Ectodermal cell (in vitro differentiated cells): ENCODE results near the gene UGT2B7.

ENCODE experiments used
- H3K27ac ChIP-seq: 2 replicates; pipeline ENCODE4 v1.7.0; 2013; ENCODE audit warnings: mild to moderate bottlenecking, low read depth, low read length; ENCODE audit not compliant: insufficient read depth, poor library complexity, severe bottlenecking
- H3K27me3 ChIP-seq: 2 replicates; pipeline ENCODE4 v1.7.0; 2013; ENCODE audit warnings: mild to moderate bottlenecking, low read length; ENCODE audit not compliant: insufficient read depth, control insufficient read depth, poor library complexity, severe bottlenecking
- H3K36me3 ChIP-seq: one replicate; pipeline ENCODE4 v1.7.0; 2013; ENCODE audit warnings: low read length; ENCODE audit not compliant: control insufficient read depth, insufficient read depth
- H3K4me1 ChIP-seq: one replicate; pipeline ENCODE4 v1.7.0; 2013; ENCODE audit warnings: low read length; ENCODE audit not compliant: control insufficient read depth, insufficient read depth
- H3K4me3 ChIP-seq: 2 replicates; pipeline ENCODE4 v1.7.0; 2013; ENCODE audit warnings: low read depth, low read length, control low read depth; ENCODE audit not compliant: insufficient read depth
- H3K9me3 ChIP-seq: 2 replicates; pipeline ENCODE4 v1.7.0; 2013; ENCODE audit warnings: mild to moderate bottlenecking, low read length, moderate library complexity; ENCODE audit not compliant: control insufficient read depth
- WGBS, 2 experiments: methylation state at CpG; one replicate each; pipeline ENCODE4 v1.1.7; 2013; ENCODE audit warnings: missing lambda C conversion rate in 2 of 2; 5-methylcytosine and 5-hydroxymethylcytosine counted together

UGT2B7 gene

DNA sequence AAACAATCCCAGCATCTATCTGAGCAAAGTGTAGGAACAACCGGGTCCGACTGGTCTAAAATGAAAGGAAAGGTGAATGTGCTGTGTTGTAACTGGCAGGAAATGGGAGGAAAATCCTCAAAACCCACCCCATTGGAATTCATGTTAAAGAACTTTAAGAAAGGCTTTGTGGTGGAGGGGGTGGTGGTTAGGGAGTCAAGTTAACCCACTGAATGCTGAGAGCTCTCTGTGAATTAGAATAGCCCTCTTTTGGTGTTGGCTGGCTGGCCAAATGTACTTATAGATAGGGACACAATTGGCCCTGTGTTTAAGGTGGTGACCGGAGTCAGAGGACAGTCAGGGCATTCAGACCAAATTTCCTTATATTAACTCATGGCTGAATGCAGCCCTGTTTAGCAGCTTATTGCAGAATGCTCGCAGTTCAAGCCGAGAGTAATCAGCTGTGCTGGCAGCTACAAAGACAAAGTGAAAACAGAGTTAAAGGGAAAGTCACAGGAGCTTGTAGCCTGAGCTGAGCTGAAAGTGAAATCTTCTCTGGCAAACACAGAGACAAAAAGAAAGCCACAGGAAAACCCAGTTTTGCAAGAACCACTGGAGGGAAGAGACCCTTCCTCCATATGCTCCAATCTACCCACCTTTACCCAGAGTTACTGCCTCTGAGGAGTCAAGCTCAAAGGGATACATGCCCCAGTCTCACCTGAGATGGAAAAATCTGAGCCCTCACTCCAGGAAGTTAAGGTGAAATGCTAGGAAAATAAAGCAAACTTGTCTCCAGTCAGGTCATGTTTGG lies 38.5 kb upstream of the UGT2B7 start:
- H3K36me3 ChIP-seq = no peaks in the 10 kb centered on the region
- peaks cover 16% of the 10 kb centered on the region for H3K4me1 ChIP-seq
- 10 to 25% methylated on average over 3 to 5 of the region's 5 CpGs for WGBS, 2 experiments
- no peaks in the 10 kb centered on the region for H3K27me3 ChIP-seq
- H3K9me3 ChIP-seq = no peaks in the 10 kb centered on the region
- H3K27ac ChIP-seq = peak overlapping the region; percentile 60
- no peak overlapping the region for H3K4me3 ChIP-seq

- Histone ChIP-seq H3K27me3 (no peaks in the 10 kb centered on the region), H3K4me3 (no peak overlapping the region), H3K9me3 (no peaks in the 10 kb centered on the region), H3K27ac (peak overlapping the region; percentile 47), H3K4me1 (peaks cover 16% of the 10 kb centered on the region), H3K36me3 (no peaks in the 10 kb centered on the region)
- WGBS, 2 experiments = 67 to 68% methylated on average over 6 of the region's 6 CpGs
Measured at GRCh38 chr4:69058410-69059059, 37.7 kb upstream of the UGT2B7 start.

- peaks cover 16% of the 10 kb centered on the region for H3K4me1 ChIP-seq
- 83 to 87% methylated on average over 5 of the region's 5 CpGs for WGBS, 2 experiments
- no peak overlapping the region for H3K27ac ChIP-seq
- no peaks in the 10 kb centered on the region for H3K36me3 ChIP-seq
- H3K4me3 ChIP-seq = no peak overlapping the region
- no peaks in the 10 kb centered on the region for H3K9me3 ChIP-seq
- no peaks in the 10 kb centered on the region for H3K27me3 ChIP-seq
Measured at GRCh38 chr4:69060651-69061308, 35.5 kb upstream of the UGT2B7 start.

DNA sequence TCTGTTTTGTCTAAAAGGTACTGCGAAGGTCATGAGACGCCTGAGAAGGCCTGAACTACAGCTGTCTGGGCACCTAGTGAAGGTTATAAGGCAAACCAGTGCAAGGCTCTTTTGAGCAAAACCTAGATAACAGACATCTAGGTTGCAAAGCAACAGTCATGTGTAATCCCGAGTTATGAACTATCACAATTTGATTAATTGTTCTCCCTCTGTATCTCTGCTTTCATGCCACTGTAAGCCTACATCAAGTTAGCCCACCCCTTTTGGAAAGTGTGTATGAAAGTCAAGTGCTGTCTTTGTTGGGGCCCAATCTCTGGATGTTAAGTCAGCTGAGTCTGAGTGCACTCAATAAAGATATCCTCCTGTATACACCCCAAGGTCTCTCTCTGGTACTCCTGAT lies 31.9 kb upstream of the UGT2B7 start:
- no peaks in the 10 kb centered on the region for H3K9me3 ChIP-seq
- no peaks in the 10 kb centered on the region for H3K36me3 ChIP-seq
- 95 to 96% methylated on average over 3 of the region's 3 CpGs for WGBS, 2 experiments
- H3K27ac ChIP-seq = no peak overlapping the region
- no peaks in the 10 kb centered on the region for H3K27me3 ChIP-seq
- no peak overlapping the region for H3K4me3 ChIP-seq
- H3K4me1 ChIP-seq = no peaks in the 10 kb centered on the region

DNA sequence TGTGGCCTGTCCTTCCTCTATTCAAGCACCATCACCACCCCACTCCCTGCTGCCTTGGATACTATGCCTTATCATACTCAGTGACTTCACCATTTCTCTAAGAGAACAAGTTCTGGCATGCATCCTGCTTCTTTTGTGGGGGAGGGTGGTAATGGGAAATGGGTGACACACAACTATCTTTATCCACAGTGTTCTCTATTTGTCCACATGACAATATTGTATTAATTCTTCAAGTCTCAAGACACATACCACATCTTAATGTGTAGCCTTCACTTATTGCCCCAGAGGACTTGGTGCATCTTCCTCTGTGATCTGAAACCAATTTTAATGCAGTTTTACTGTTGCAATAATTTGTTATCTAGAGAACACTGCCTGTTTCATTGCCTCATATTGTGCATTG lies 29.3 kb upstream of the UGT2B7 start:
- Histone ChIP-seq H3K27ac (no peak overlapping the region), H3K4me3 (no peak overlapping the region), H3K4me1 (no peaks in the 10 kb centered on the region), H3K36me3 (no peaks in the 10 kb centered on the region), H3K27me3 (no peaks in the 10 kb centered on the region), H3K9me3 (no peaks in the 10 kb centered on the region)

DNA sequence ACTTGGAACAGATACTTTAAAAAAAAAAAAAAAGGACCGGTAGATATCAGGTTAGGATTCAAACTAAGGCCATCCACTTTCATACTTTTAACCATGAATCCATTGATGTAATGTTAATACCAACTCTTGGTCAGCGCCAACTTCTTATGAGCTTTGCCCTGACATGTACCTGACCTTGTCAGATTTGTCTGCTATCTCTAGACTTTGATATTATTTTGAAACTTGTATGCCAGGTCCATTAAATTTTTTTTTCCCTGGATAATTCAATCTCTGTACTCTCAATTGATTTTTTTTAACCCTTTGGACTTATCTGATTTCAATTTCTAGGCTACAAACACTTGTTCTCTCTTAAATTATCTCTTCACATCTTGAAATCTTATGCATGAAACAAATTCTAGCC lies 27.2 kb upstream of the UGT2B7 start:
- no peaks in the 10 kb centered on the region for H3K4me1 ChIP-seq
- no peaks in the 10 kb centered on the region for H3K9me3 ChIP-seq
- WGBS, 2 experiments = 60 to 80% methylated on average over 1 to 2 of the region's 2 CpGs
- no peaks in the 10 kb centered on the region for H3K27me3 ChIP-seq
- no peak overlapping the region for H3K27ac ChIP-seq
- H3K36me3 ChIP-seq = no peaks in the 10 kb centered on the region
- no peak overlapping the region for H3K4me3 ChIP-seq

DNA sequence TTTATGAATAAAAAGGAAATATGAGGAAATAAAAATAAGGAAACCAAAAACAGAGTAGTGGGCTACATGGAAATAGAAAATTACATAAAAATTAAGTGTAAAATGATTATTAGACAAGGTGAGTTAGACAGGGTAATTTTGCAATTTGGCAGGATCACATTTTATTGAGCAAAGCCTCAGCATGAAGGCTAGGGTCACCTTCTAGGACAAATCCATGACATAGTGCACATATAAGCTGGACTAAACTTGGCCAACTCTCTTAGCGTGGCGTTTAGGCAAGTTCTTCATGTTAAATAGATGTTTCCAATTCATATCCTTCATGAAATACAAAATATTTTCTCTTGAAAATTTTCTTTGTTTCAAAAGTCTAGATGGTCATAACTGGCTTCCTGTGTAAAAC lies 25.7 kb upstream of the UGT2B7 start:
- WGBS, 2 experiments = 74 to 93% methylated on average over 2 of the region's 2 CpGs
- Histone ChIP-seq H3K4me3 (no peak overlapping the region), H3K27ac (no peak overlapping the region), H3K27me3 (no peaks in the 10 kb centered on the region), H3K4me1 (no peaks in the 10 kb centered on the region), H3K36me3 (no peaks in the 10 kb centered on the region), H3K9me3 (no peaks in the 10 kb centered on the region)

- Histone ChIP-seq H3K27ac (no peak overlapping the region), H3K4me3 (no peak overlapping the region), H3K36me3 (no peaks in the 10 kb centered on the region), H3K4me1 (no peaks in the 10 kb centered on the region), H3K27me3 (no peaks in the 10 kb centered on the region), H3K9me3 (no peaks in the 10 kb centered on the region)
- WGBS, 2 experiments = no CpG with 5 or more reads among the region's 1 CpG
Measured at GRCh38 chr4:69071286-69071685, 25.0 kb upstream of the UGT2B7 start.

DNA sequence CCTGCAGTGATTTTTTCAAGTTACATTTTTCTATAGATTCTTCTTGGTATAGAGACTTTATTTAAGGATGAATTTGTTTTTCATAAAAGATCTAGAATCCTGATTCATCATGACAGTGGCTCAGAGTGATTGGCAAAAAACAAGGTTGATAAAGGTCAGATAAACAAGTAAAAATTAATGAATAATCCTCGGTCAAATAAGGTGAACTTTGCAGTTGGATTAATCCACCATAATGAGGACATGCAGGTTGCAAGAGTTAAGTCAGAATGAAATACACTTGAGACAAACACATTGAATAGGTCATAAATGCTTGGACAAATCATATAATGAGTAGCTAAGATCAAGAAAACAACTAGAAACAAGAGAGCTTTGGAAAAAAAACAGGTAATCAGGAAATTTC lies 22.9 kb upstream of the UGT2B7 start:
- WGBS, 2 experiments = 91 to 100% methylated on average over 1 of the region's 1 CpG
- H3K9me3 ChIP-seq = no peaks in the 10 kb centered on the region

GRCh38 chr4:69075061-69075792 lies 21.0 kb upstream of the UGT2B7 start:
- WGBS, 2 experiments = 52 to 76% methylated on average over 3 to 4 of the region's 4 CpGs
- no peak overlapping the region for H3K4me3 ChIP-seq
- H3K9me3 ChIP-seq = no peaks in the 10 kb centered on the region
- no peaks in the 10 kb centered on the region for H3K36me3 ChIP-seq
- no peak overlapping the region for H3K27ac ChIP-seq
- no peaks in the 10 kb centered on the region for H3K4me1 ChIP-seq
- H3K27me3 ChIP-seq = no peaks in the 10 kb centered on the region

More for the DNA sequence above, 22.9 kb upstream of the UGT2B7 start:
- H3K27ac ChIP-seq = no peak overlapping the region
- H3K4me3 ChIP-seq = no peak overlapping the region
- no peaks in the 10 kb centered on the region for H3K4me1 ChIP-seq
- no peaks in the 10 kb centered on the region for H3K36me3 ChIP-seq
- H3K27me3 ChIP-seq = no peaks in the 10 kb centered on the region
